ENCODE measurements around the gene ADAP1.

Gene ADAP1

DNA sequence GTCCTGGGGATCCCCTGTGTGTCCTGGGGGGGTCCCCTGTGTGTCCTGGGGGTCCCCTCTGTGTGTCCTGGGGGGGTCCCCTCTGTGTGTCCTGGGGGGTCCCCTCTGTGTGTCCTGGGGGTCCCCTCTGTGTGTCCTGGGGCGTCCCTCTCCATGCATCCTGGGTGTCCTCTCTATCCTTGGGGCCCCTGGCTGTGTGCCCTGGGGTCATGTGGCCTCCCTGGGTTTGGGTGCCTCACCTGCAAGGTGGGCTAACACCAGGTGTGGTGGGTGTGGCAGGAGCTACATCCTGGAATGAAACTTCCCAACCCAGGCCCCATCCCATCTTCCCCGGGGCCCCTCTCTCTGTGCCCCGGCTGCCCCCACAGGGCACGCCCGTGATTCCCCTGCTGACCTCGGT lies 33.4 kb upstream of the ADAP1 start:
- no peak overlapping the region for H3K9ac ChIP-seq (ENCODE audit: low read depth, low read length)
- H3K4me1 ChIP-seq (ENCODE audit: insufficient read depth, low read length): peaks cover 2% of the 10 kb centered on the region
- no peaks in the 10 kb centered on the region for H3K27me3 ChIP-seq (ENCODE audit: insufficient read depth, low read length, poor library complexity)
- no peak for ATAC-seq (ENCODE audit: insufficient read depth, low read depth)
- no peaks in the 10 kb centered on the region for H3K79me2 ChIP-seq (ENCODE audit: insufficient read depth, low read length)
- peaks cover 2% of the 10 kb centered on the region; the same call in 1 of the 2 replicates for H4K20me1 ChIP-seq (ENCODE audit: insufficient read depth, low read length)
- H2AFZ ChIP-seq (ENCODE audit: low read depth, low read length): no peak overlapping the region
- H3K9me3 ChIP-seq (ENCODE audit: insufficient read depth, low read length, severe bottlenecking): no peaks in the 10 kb centered on the region
- TF ChIP-seq EZH2 (IDR thresholded peaks at IDR 0.05; ENCODE audit: borderline replicate concordance, low read depth, low read length, severe bottlenecking): no peak
- TF ChIP-seq, protein P1, sequence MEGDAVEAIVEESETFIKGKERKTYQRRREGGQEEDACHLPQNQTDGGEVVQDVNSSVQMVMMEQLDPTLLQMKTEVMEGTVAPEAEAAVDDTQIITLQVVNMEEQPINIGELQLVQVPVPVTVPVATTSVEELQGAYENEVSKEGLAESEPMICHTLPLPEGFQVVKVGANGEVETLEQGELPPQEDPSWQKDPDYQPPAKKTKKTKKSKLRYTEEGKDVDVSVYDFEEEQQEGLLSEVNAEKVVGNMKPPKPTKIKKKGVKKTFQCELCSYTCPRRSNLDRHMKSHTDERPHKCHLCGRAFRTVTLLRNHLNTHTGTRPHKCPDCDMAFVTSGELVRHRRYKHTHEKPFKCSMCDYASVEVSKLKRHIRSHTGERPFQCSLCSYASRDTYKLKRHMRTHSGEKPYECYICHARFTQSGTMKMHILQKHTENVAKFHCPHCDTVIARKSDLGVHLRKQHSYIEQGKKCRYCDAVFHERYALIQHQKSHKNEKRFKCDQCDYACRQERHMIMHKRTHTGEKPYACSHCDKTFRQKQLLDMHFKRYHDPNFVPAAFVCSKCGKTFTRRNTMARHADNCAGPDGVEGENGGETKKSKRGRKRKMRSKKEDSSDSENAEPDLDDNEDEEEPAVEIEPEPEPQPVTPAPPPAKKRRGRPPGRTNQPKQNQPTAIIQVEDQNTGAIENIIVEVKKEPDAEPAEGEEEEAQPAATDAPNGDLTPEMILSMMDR (IDR thresholded peaks at IDR 0.05; ENCODE audit: borderline replicate concordance, extremely low read depth, low read length, poor library complexity, severe bottlenecking): no peak
- no peaks in the 10 kb centered on the region for H3K36me3 ChIP-seq (ENCODE audit: insufficient read depth, low read length)
- H3K27ac ChIP-seq (ENCODE audit: low read length): no peak overlapping the region
- no peak for DNase-seq
- H3K4me3 ChIP-seq (ENCODE audit: low read depth in 1 of 2, low read length in 2 of 2): no peak overlapping the region
- no peak overlapping the region for H3K4me2 ChIP-seq (ENCODE audit: insufficient read depth, low read length)

DNA sequence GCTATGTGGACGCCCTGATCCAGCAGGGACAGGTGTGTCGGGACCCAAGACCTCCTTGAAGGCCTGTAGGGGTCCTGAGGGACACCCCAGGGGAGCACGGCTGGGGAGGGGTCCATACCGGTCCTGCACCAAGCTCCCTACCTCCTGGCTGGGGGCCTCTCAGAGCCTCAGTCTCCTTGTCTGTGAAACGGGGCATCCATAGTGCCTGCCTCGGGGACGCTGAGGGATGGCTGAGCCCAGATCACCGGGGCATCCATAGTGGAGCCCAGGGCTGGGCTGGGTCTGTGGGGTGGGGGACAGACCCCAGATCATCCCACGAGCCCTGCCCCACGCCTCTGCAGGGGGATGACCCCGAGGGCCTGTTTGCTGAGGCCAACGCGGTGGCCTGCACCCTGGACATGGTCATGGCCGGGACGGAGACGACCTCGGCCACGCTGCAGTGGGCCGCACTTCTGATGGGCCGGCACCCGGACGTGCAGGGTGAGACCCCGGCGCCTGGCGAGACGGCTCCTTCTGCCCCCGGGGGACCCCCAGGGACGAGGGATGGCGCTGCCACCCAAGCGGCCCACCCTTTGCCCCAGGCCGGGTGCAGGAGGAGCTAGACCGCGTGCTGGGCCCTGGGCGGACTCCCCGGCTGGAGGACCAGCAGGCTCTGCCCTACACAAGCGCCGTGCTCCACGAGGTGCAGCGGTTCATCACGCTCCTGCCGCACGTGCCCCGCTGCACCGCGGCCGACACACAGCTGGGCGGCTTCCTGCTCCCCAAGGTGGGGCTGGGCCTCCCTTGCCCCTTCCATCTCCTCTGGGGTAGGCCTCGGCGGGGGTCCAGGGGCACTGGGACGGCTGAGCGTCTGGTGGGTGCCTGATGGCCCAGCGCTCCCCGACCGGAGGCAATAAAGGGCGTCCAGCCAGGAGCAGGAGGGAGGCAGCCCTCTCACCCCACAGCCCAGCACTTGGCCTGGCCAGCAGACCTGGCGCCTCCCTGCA lies 32.6 kb upstream of the ADAP1 start:
- Histone ChIP-seq H3K27me3 (ENCODE audit: insufficient read depth, low read length, poor library complexity) (no peaks in the 10 kb centered on the region), H3K4me3 (ENCODE audit: low read depth in 1 of 2, low read length in 2 of 2) (no peak overlapping the region), H3K9me3 (ENCODE audit: insufficient read depth, low read length, severe bottlenecking) (no peaks in the 10 kb centered on the region), H3K9ac (ENCODE audit: low read depth, low read length) (no peak overlapping the region), H3K79me2 (ENCODE audit: insufficient read depth, low read length) (no peaks in the 10 kb centered on the region), H3K4me1 (ENCODE audit: insufficient read depth, low read length) (no peaks in the 10 kb centered on the region), H3K36me3 (ENCODE audit: insufficient read depth, low read length) (no peaks in the 10 kb centered on the region), H3K4me2 (ENCODE audit: insufficient read depth, low read length) (no peak overlapping the region), H4K20me1 (ENCODE audit: insufficient read depth, low read length) (peaks cover 2% of the 10 kb centered on the region; the same call in 1 of the 2 replicates), H3K27ac (ENCODE audit: low read length) (no peak overlapping the region), H2AFZ (ENCODE audit: low read depth, low read length) (no peak overlapping the region)
- DNase-seq (no peak), ATAC-seq (ENCODE audit: insufficient read depth, low read depth) (no peak; the same call in 2 of the 3 replicates)
- TF ChIP-seq EZH2 (IDR thresholded peaks at IDR 0.05; ENCODE audit: borderline replicate concordance, low read depth, low read length, severe bottlenecking): no peak
- TF ChIP-seq, protein P1 (IDR thresholded peaks at IDR 0.05; ENCODE audit: borderline replicate concordance, extremely low read depth, low read length, poor library complexity, severe bottlenecking): no peak

DNA sequence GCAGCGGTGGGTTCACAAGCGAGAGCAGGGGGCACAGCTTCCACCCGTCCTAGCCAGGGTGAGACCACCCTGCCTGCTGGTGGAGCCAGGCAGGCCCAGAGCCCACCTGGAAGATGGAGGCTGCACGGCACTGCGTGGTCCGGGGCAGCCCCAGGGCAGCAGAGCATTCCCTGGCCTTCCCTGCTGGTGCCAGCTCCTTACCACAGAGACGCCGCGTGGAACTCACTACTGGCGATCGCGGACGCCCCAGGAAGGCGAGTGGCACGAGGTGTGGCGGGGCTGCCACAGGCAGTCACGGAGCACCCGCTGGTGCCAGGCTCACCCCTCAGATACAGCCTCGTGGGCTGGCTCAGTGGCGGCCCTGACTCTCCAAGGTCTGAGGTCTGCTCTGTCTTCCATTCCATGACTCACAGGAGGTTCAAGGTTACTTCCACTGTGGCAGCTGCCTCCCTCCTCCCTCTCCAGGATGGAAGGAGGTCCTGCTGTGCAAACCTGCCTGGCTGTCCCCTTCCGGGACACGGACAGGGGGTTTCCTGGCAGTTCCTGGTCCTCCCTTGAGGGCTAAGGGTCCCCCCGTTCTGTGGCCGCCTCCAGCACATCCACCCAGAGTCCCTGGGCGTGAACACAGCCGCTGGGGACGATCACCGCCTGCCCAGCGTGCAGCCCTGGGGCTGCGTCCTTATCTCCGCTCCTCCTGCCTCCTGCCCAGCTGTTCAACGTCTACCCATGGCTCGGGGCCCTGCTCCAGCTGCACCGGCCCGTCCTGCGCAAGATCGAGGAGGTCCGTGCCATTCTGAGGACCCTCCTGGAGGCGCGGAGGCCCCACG lies 31.6 kb upstream of the ADAP1 start:
- Histone ChIP-seq H4K20me1 (ENCODE audit: insufficient read depth, low read length) (peaks cover 2% of the 10 kb centered on the region; the same call in 1 of the 2 replicates), H3K4me2 (ENCODE audit: insufficient read depth, low read length) (no peak overlapping the region), H3K4me3 (ENCODE audit: low read depth in 1 of 2, low read length in 2 of 2) (no peak overlapping the region), H3K4me1 (ENCODE audit: insufficient read depth, low read length) (no peaks in the 10 kb centered on the region), H3K27me3 (ENCODE audit: insufficient read depth, low read length, poor library complexity) (no peaks in the 10 kb centered on the region), H3K79me2 (ENCODE audit: insufficient read depth, low read length) (no peaks in the 10 kb centered on the region), H3K9ac (ENCODE audit: low read depth, low read length) (no peak overlapping the region), H3K9me3 (ENCODE audit: insufficient read depth, low read length, severe bottlenecking) (no peaks in the 10 kb centered on the region), H3K36me3 (ENCODE audit: insufficient read depth, low read length) (no peaks in the 10 kb centered on the region), H2AFZ (ENCODE audit: low read depth, low read length) (no peak overlapping the region), H3K27ac (ENCODE audit: low read length) (no peak overlapping the region)
- DNase-seq (no peak), ATAC-seq (ENCODE audit: insufficient read depth, low read depth) (no peak)
- no peak for TF ChIP-seq EZH2 (IDR thresholded peaks at IDR 0.05; ENCODE audit: borderline replicate concordance, low read depth, low read length, severe bottlenecking)
- TF ChIP-seq, protein P1 (IDR thresholded peaks at IDR 0.05; ENCODE audit: borderline replicate concordance, extremely low read depth, low read length, poor library complexity, severe bottlenecking): no peak

All from DND-41 (cell line).